ENCODE measurements around the gene ZNF292. TPM values are rescaled to one million over a fixed set of nuclear protein-coding genes. Genes with fewer than 3 reads are reported as not detected.

ZNF292 gene
- total RNA-seq, 1 experiment from 2014 or later: 44.6 TPM

GRCh38 chr6:87146363-87146762 is 9.0 kb upstream of the ZNF292 start:
- TF ChIP-seq CTCF (IDR thresholded peaks at IDR 0.05; ENCODE audit: unreplicated experiment): no peak
- H3K4me1 Mint-ChIP-seq (ENCODE audit: low read depth, unreplicated experiment): peaks cover 9% of the 10 kb centered on the region
- CTCF ChIA-PET: interaction anchor here (0.5 kb wide), 1 partner anchor 95 kb away, joined by 4 read pairs; no protein-coding TSS in a partner anchor
- intact Hi-C loops (cut with micrococcal nuclease; ENCODE audit: unreplicated experiment): no loop called here
- H3K27ac Mint-ChIP-seq (ENCODE audit: unreplicated experiment): no peak overlapping the region
- no TSS peak for BruUV-seq (replicated peaks)
- H3K4me3 Mint-ChIP-seq (ENCODE audit: low read depth, unreplicated experiment): no peak overlapping the region
- H3K27me3 Mint-ChIP-seq (ENCODE audit: unreplicated experiment): peaks cover 14% of the 10 kb centered on the region
- DNase-seq: no peak
- no peaks in the 10 kb centered on the region for H3K36me3 Mint-ChIP-seq (ENCODE audit: insufficient read depth, unreplicated experiment)
- no peaks in the 10 kb centered on the region for H3K9me3 Mint-ChIP-seq (ENCODE audit: low read depth, unreplicated experiment)

- Mint-ChIP-seq H3K27ac (ENCODE audit: unreplicated experiment) (no peak overlapping the region), H3K4me1 (ENCODE audit: low read depth, unreplicated experiment) (peaks cover 24% of the 10 kb centered on the region), H3K27me3 (ENCODE audit: unreplicated experiment) (no peaks in the 10 kb centered on the region), H3K4me3 (ENCODE audit: low read depth, unreplicated experiment) (no peak overlapping the region), H3K36me3 (ENCODE audit: insufficient read depth, unreplicated experiment) (peaks cover 18% of the 10 kb centered on the region), H3K9me3 (ENCODE audit: low read depth, unreplicated experiment) (no peaks in the 10 kb centered on the region)
- BruUV-seq (replicated peaks): no TSS peak
- no peak for DNase-seq
- intact Hi-C loops (cut with micrococcal nuclease; ENCODE audit: unreplicated experiment): no loop called here
- CTCF ChIA-PET: no interaction called here
- no peak for TF ChIP-seq CTCF (IDR thresholded peaks at IDR 0.05; ENCODE audit: unreplicated experiment)
Measured at GRCh38 chr6:87150406-87150805, 5.0 kb upstream of the ZNF292 start.

GRCh38 chr6:87151471-87151780 is 3.9 kb upstream of the ZNF292 start:
- H3K4me3 Mint-ChIP-seq (ENCODE audit: low read depth, unreplicated experiment): peak overlapping the region; percentile 68
- CTCF ChIA-PET: no interaction called here
- no peak for DNase-seq
- no peak for TF ChIP-seq CTCF (IDR thresholded peaks at IDR 0.05; ENCODE audit: unreplicated experiment)
- intact Hi-C loops (cut with micrococcal nuclease; ENCODE audit: unreplicated experiment): no loop called here
- H3K36me3 Mint-ChIP-seq (ENCODE audit: insufficient read depth, unreplicated experiment): peaks cover 28% of the 10 kb centered on the region
- peaks cover 24% of the 10 kb centered on the region for H3K4me1 Mint-ChIP-seq (ENCODE audit: low read depth, unreplicated experiment)
- BruUV-seq (replicated peaks): no TSS peak
- no peaks in the 10 kb centered on the region for H3K27me3 Mint-ChIP-seq (ENCODE audit: unreplicated experiment)
- H3K27ac Mint-ChIP-seq (ENCODE audit: unreplicated experiment): no peak overlapping the region
- H3K9me3 Mint-ChIP-seq (ENCODE audit: low read depth, unreplicated experiment): no peaks in the 10 kb centered on the region

- Mint-ChIP-seq H3K9me3 (ENCODE audit: low read depth, unreplicated experiment) (no peaks in the 10 kb centered on the region), H3K36me3 (ENCODE audit: insufficient read depth, unreplicated experiment) (peaks cover 33% of the 10 kb centered on the region), H3K4me3 (ENCODE audit: low read depth, unreplicated experiment) (peak overlapping the region; percentile 68), H3K27ac (ENCODE audit: unreplicated experiment) (no peak overlapping the region), H3K4me1 (ENCODE audit: low read depth, unreplicated experiment) (peaks cover 24% of the 10 kb centered on the region), H3K27me3 (ENCODE audit: unreplicated experiment) (no peaks in the 10 kb centered on the region)
- CTCF ChIA-PET: no interaction called here
- BruUV-seq (replicated peaks): no TSS peak
- no peak for TF ChIP-seq CTCF (IDR thresholded peaks at IDR 0.05; ENCODE audit: unreplicated experiment)
- intact Hi-C loops (cut with micrococcal nuclease; ENCODE audit: unreplicated experiment): no loop called here
- peak; percentile 56 for DNase-seq
Measured at GRCh38 chr6:87151781-87152525, 3.4 kb upstream of the ZNF292 start.

All from Calu3 (cell line).